ENCODE results near the gene TDRD7. TPM values are rescaled to one million over a fixed set of nuclear protein-coding genes. Genes with fewer than 3 reads are reported as not detected.

Gene TDRD7
- polyA plus RNA-seq, 1 donor (not counting 4 experiments of a cell fraction or from before 2014, with no cell fraction given): 10.5 TPM

DNA sequence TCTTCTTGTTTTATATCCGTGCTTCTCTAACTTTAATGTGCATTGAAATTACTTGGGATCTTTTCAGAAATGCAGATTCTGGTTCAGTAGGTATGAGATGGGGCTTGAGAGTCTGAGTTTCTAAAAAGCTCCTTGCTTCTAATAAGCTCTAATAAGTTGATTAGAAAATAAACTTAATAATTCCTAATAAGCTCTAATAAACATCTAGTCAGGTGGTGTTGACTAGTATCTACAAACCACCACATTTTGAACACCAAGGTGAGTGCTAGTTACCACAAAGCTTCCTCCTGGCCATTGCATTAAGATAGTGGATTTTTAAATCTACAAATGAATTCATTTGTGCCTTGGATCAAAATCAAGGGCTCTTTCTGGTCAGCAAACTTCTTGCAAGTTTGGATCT lies 94.9 kb downstream of the TDRD7 start:
- Histone ChIP-seq H4K20me1 (ENCODE audit: control insufficient read depth, extremely low read depth, insufficient read depth, low read length) (peaks cover 3% of the 10 kb centered on the region), H2AFZ (ENCODE audit: control insufficient read depth, low read length) (no peak overlapping the region), H3K9ac (ENCODE audit: control insufficient read depth, extremely low read depth, insufficient read depth, low read length) (no peak overlapping the region), H3K36me3 (ENCODE audit: control insufficient read depth in 2 of 2, extremely low read depth in 1 of 2, insufficient read depth in 2 of 2, low read length in 2 of 2) (no peaks in the 10 kb centered on the region), H3K79me2 (ENCODE audit: control insufficient read depth, insufficient read depth, low read length) (no peaks in the 10 kb centered on the region), H3K9me1 (ENCODE audit: control insufficient read depth, extremely low read depth, insufficient read depth, low read length) (no peaks in the 10 kb centered on the region), H3K4me3 (ENCODE audit: control insufficient read depth in 2 of 3, extremely low read depth in 1 of 3, insufficient read depth in 2 of 3, low read depth in 1 of 3, low read length in 3 of 3) (no peak overlapping the region), H3K9me3 (ENCODE audit: control insufficient read depth, low read depth, low read length) (no peaks in the 10 kb centered on the region), H3K27me3 (ENCODE audit: control insufficient read depth, extremely low read depth, insufficient read depth, low read length) (peaks cover 52% of the 10 kb centered on the region), H3K27ac (ENCODE audit: control insufficient read depth, insufficient read depth, low read length) (no peak overlapping the region), H3K4me1 (ENCODE audit: control insufficient read depth, extremely low read depth, insufficient read depth, low read length) (peaks cover 5% of the 10 kb centered on the region), H3K4me2 (ENCODE audit: control insufficient read depth, extremely low read depth, insufficient read depth, low read depth, low read length) (no peak overlapping the region)
- dilution Hi-C loops (cut with MboI; ENCODE audit: extremely low pct_ligation_motif_present, low sequenced_read_pairs): no loop called here
- FAIRE-seq (no peak), DNase-seq (ENCODE audit: low read depth, low spot score) (no peak)
- no peak for TF ChIP-seq EZH2 (IDR thresholded peaks at IDR 0.05; ENCODE audit: low read length)
- TF ChIP-seq, protein P1, sequence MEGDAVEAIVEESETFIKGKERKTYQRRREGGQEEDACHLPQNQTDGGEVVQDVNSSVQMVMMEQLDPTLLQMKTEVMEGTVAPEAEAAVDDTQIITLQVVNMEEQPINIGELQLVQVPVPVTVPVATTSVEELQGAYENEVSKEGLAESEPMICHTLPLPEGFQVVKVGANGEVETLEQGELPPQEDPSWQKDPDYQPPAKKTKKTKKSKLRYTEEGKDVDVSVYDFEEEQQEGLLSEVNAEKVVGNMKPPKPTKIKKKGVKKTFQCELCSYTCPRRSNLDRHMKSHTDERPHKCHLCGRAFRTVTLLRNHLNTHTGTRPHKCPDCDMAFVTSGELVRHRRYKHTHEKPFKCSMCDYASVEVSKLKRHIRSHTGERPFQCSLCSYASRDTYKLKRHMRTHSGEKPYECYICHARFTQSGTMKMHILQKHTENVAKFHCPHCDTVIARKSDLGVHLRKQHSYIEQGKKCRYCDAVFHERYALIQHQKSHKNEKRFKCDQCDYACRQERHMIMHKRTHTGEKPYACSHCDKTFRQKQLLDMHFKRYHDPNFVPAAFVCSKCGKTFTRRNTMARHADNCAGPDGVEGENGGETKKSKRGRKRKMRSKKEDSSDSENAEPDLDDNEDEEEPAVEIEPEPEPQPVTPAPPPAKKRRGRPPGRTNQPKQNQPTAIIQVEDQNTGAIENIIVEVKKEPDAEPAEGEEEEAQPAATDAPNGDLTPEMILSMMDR (optimal IDR thresholded peaks at IDR 0.05 in 1 of 3, IDR thresholded peaks at IDR 0.05 in 1 of 3, conservative IDR thresholded peaks at IDR 0.05 in 1 of 3; ENCODE audit: extremely low read depth in 1 of 3, insufficient read depth in 2 of 3, low read length in 3 of 3): no peak

DNA sequence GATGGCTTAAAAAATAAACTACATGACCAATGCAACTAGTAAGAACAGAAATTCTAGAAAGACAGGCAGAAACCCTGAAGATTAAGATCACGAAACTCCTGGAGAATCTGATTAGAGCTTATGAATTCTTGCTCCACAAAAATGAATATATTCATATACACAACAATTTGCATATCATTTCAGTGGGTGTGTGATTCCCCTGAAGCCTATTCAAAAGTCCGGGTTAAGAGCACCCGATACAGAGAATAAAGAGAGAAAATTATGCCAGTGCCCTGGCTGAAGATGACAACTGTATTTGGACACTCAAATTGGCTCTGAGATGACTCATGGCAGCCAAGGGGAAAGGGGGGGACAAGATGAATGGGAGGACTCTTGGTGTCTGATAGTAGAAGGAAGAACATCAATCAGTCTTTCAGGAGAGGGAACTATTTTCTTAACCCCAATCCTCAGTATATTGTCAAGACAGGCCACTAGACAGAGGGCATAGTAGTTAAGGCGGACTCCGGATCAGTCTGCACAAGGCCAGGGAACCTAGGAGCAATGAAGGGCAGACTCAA lies 95.6 kb downstream of the TDRD7 start:
- Histone ChIP-seq H3K9ac (ENCODE audit: control insufficient read depth, extremely low read depth, insufficient read depth, low read length) (no peak overlapping the region), H3K27me3 (ENCODE audit: control insufficient read depth, extremely low read depth, insufficient read depth, low read length) (peaks cover 45% of the 10 kb centered on the region), H3K79me2 (ENCODE audit: control insufficient read depth, insufficient read depth, low read length) (no peaks in the 10 kb centered on the region), H2AFZ (ENCODE audit: control insufficient read depth, low read length) (no peak overlapping the region), H3K4me2 (ENCODE audit: control insufficient read depth, extremely low read depth, insufficient read depth, low read depth, low read length) (no peak overlapping the region), H3K4me1 (ENCODE audit: control insufficient read depth, extremely low read depth, insufficient read depth, low read length) (peaks cover 5% of the 10 kb centered on the region), H3K36me3 (ENCODE audit: control insufficient read depth in 2 of 2, extremely low read depth in 1 of 2, insufficient read depth in 2 of 2, low read length in 2 of 2) (no peaks in the 10 kb centered on the region), H4K20me1 (ENCODE audit: control insufficient read depth, extremely low read depth, insufficient read depth, low read length) (peaks cover 3% of the 10 kb centered on the region), H3K9me1 (ENCODE audit: control insufficient read depth, extremely low read depth, insufficient read depth, low read length) (no peaks in the 10 kb centered on the region), H3K9me3 (ENCODE audit: control insufficient read depth, low read depth, low read length) (no peaks in the 10 kb centered on the region), H3K4me3 (ENCODE audit: control insufficient read depth in 2 of 3, extremely low read depth in 1 of 3, insufficient read depth in 2 of 3, low read depth in 1 of 3, low read length in 3 of 3) (no peak overlapping the region), H3K27ac (ENCODE audit: control insufficient read depth, insufficient read depth, low read length) (no peak overlapping the region)
- TF ChIP-seq, protein P1 (optimal IDR thresholded peaks at IDR 0.05 in 1 of 3, IDR thresholded peaks at IDR 0.05 in 1 of 3, conservative IDR thresholded peaks at IDR 0.05 in 1 of 3; ENCODE audit: extremely low read depth in 1 of 3, insufficient read depth in 2 of 3, low read length in 3 of 3): no peak
- no peak for TF ChIP-seq EZH2 (IDR thresholded peaks at IDR 0.05; ENCODE audit: low read length)
- no peak for FAIRE-seq
- no peak for DNase-seq (ENCODE audit: low read depth, low spot score)
- dilution Hi-C loops (cut with MboI; ENCODE audit: extremely low pct_ligation_motif_present, low sequenced_read_pairs): no loop called here

All from keratinocyte (primary cell).